GM10266 (cell line): Measurements from ENCODE around the gene URM1.
A peak's percentile ranks its signal among the peaks of the same experiment; 100 is the strongest.

Experiments used
- DNase-seq: peaks from one replicate; pipeline ENCODE4 v3.0.0; 2012; ENCODE audit errors: extremely low spot score
- TF ChIP-seq, protein P1 (sequence below): IDR thresholded peaks from 2 replicates; pipeline ENCODE4 v1.5.1; 2012; ENCODE audit warnings: mild to moderate bottlenecking, low read depth; ENCODE audit not compliant: control insufficient read depth, insufficient read depth; ENCODE audit errors: missing control alignments

Gene URM1

GRCh38 chr9:128405077-128405779 is 34.1 kb downstream of the URM1 start:
- TF ChIP-seq, protein P1, sequence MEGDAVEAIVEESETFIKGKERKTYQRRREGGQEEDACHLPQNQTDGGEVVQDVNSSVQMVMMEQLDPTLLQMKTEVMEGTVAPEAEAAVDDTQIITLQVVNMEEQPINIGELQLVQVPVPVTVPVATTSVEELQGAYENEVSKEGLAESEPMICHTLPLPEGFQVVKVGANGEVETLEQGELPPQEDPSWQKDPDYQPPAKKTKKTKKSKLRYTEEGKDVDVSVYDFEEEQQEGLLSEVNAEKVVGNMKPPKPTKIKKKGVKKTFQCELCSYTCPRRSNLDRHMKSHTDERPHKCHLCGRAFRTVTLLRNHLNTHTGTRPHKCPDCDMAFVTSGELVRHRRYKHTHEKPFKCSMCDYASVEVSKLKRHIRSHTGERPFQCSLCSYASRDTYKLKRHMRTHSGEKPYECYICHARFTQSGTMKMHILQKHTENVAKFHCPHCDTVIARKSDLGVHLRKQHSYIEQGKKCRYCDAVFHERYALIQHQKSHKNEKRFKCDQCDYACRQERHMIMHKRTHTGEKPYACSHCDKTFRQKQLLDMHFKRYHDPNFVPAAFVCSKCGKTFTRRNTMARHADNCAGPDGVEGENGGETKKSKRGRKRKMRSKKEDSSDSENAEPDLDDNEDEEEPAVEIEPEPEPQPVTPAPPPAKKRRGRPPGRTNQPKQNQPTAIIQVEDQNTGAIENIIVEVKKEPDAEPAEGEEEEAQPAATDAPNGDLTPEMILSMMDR = no peak
- DNase-seq = no peak

DNA sequence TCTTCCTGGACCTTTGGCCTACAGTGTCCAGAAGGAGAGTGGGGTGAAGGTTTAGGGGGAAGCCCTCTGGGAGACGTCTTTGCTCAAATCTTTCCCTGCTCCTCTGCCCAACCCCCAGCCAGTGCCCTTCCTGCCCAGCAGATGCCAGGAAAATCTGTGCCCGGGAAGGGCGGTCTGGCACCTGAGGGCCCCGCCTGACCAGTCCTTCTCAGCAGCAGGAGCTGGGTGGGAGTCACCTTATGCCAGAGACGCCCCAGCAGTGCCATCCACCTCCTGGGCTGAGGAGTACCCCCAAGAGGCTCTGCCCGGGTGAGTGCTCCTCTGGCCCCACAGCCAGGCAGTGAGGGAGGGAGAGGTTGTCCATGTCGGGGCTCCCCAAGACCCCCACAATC is 34.6 kb downstream of the URM1 start:
- DNase-seq = no peak
- TF ChIP-seq, protein P1 = no peak

DNA sequence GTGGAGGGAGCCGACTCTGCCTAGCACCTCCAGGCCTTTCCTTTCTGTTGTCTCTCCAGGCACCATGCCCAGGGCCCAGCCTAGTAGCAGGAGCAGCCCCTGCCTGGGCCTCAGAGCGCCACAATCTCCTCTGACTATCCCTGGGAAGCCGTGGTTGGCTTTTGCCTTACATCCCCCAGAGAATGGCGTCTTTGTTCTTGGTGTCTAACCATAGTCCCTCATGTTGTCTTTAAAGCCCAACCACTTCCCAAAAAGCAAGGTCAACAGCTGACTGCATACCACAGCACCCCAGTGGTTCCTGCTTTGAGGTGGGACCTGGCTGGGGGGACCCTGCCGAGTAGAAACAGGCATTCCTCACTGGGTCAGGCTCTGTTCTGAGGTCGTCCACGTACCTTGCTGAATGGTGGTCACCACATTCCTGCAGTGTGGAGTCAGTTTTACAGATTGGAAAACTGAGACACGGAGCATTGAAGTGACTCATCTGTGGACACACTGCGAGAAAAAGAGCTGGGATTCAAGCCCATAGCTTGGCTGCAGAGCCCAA is 35.7 kb downstream of the URM1 start:
- DNase-seq = no peak
- TF ChIP-seq, protein P1 = no peak

- DNase-seq = no peak
- TF ChIP-seq, protein P1 = no peak
These were observed 37.8 kb downstream of the URM1 start for GRCh38 chr9:128408963-128409431.

DNA sequence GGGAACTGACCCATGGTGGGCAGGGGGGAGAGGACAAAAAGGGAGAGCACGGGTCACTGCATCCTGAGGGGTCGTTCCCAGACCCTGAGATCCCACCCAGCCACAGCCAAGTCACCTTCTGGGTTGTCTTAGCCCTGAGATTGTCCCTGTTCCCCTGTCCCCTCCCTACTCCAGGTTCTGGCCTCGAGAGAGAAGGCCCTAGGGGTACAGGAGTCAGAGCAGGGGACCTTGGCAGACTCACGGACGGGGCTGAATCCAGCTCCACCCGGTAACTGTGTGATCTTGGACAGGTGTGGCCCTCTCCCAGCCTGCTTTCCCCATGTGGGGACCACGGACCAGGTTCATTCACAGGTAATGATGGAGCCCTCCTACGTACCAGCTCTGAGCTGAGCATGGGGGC is 38.3 kb downstream of the URM1 start:
- TF ChIP-seq, protein P1 = no peak
- DNase-seq = no peak

DNA sequence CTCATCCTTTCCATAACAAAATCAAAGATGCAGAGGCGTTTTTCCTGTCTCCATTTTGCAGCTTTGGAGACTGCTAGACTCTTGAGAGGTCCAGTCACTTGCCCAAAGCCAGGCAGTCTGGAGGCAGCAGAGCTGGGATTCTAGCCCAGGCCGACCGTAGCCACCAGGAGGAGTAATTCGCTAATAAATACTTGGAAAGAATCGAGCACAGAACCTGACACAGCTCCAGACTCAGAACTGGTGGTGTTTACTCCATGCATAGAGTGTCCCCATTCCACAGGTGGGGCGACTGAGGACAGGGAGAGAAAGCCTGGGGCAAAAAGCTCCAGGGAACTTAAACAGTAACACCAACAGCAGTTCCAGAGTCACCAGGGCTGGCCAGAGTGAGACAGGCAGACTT is 38.8 kb downstream of the URM1 start:
- DNase-seq = no peak
- TF ChIP-seq, protein P1 = peak; percentile 9
